ENCODE measurements around the gene PTPN11.

PTPN11 gene

DNA sequence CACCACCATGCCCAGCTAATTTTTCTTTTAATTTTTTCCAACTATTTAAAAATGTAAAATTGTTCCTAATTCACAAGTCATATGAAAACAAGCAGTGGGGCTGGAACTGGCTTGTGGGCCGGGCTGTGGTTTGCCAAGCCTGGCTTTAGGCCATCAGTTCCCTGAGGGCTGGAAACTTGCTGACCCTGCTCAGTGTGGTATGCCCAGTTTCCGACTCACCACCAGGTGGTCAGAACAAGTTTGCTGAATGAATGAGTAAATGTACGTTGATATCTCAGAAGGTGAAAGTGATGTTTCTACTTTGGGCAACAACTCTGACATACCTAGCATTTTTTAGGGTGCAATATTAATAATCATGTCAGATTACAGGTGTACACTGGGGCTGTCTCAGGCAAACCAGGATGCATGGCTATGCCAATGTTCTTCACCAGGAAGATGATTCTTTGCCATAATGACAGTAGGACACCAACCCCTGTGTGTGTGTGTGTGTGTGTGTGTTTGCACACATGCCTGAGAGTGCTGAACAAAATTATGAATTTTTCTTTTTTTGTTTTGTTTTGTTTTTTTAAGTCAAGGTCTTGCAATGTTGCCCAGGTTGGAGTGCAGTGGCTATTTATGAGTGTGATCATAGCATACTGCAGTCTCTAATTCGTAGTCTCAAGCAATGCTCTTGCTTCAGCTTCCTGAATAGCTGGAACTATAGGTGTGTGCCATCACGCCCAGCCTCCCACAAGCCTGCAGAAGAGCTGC lies 106.1 kb downstream of the PTPN11 start:
- no peaks in the 10 kb centered on the region for H3K4me1 Mint-ChIP-seq
- no peak overlapping the region for H3K27ac Mint-ChIP-seq
- CTCF ChIA-PET: no interaction called here
- no peak for DNase-seq
- no peaks in the 10 kb centered on the region for H3K36me3 Mint-ChIP-seq
- H3K9me3 Mint-ChIP-seq: no peaks in the 10 kb centered on the region
- H3K27me3 Mint-ChIP-seq: no peaks in the 10 kb centered on the region
- H3K4me3 Mint-ChIP-seq: no peak overlapping the region

DNA sequence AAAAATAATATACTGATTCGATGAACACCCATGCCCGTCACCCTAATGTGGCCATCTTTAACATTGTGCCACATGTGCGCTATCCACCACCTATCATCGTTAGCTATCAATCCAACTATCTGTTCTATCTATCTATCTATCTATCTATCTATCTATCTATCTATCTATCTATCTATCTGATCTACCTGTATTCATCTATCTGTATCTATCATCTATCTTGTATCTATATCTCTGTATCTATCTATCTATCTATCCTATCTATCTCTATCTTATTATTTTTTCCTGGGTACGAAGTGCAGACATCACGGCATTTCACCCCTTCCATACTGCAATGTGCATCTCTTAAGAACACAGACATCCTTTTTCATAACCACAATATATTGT lies 106.7 kb downstream of the PTPN11 start:
- DNase-seq: no peak
- Mint-ChIP-seq H3K27ac (no peak overlapping the region), H3K4me3 (no peak overlapping the region), H3K4me1 (no peaks in the 10 kb centered on the region), H3K27me3 (no peaks in the 10 kb centered on the region), H3K36me3 (no peaks in the 10 kb centered on the region), H3K9me3 (no peaks in the 10 kb centered on the region)
- CTCF ChIA-PET: no interaction called here

DNA sequence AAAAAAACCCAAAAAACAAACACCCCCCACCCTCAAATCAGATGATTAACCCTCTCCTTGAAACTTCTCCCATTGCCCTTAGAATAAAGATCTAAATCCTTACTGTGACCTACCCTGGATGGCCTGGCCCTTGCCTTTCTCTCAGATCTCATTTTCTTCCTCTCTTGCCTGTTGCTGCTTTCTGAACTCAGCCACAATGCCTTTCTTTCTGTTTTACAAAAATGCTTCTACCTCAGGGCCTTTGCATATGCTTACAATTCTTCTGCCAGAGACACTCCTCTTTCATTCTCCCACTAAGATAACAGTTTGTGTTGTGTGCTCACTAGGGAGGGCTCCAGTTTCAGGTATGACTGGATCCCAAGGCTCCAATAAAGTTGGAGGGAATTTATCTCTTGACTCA lies 108.3 kb downstream of the PTPN11 start:
- Mint-ChIP-seq H3K4me3 (no peak overlapping the region), H3K9me3 (no peaks in the 10 kb centered on the region), H3K27ac (no peak overlapping the region), H3K4me1 (no peaks in the 10 kb centered on the region), H3K36me3 (no peaks in the 10 kb centered on the region), H3K27me3 (peaks cover 4% of the 10 kb centered on the region)
- no peak for DNase-seq
- CTCF ChIA-PET: no interaction called here

DNA sequence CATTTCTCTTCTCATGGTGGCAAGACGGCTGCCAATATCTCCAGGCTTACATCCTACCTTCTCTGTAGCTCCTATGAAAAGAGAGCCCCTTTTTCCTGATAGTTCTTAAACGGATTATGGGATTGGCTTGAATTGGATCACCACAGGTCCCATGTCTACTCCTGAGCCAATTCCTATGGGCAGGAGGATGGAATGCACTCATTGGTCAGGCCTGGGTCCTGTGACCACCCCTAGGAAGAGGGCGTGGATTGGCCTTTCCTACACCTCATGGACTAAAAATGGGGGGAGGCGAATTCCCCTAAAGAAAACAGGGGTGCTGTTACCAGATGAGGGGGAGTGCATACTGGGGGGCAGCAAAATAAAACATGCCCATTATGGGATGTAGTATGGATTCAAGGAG lies 108.8 kb downstream of the PTPN11 start:
- Mint-ChIP-seq H3K27ac (no peak overlapping the region), H3K9me3 (no peaks in the 10 kb centered on the region), H3K27me3 (peaks cover 4% of the 10 kb centered on the region), H3K4me1 (no peaks in the 10 kb centered on the region), H3K4me3 (no peak overlapping the region), H3K36me3 (no peaks in the 10 kb centered on the region)
- no peak for DNase-seq
- CTCF ChIA-PET: no interaction called here

DNA sequence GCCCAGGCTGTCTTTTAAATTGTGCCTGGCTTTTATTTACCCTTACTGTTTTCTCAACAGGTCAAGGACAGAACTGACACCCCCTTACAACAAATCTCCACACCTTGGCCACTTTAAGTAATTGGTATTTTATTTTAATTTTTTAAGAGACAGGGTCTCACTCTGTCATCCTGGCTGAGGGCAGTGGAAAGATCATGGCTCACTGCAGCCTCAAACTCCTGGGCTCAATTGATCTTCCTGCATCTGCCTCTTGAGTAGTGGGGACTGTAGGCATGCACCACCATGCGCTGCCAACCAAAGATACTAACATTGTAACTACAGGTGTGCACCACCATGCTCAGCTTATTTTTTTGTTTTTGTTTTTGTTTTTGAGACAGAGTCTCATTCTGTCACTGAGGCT lies 109.8 kb downstream of the PTPN11 start:
- H3K4me3 Mint-ChIP-seq: no peak overlapping the region
- no peak overlapping the region for H3K27ac Mint-ChIP-seq
- H3K36me3 Mint-ChIP-seq: no peaks in the 10 kb centered on the region
- no peak for DNase-seq
- no peaks in the 10 kb centered on the region for H3K4me1 Mint-ChIP-seq
- CTCF ChIA-PET: no interaction called here
- H3K9me3 Mint-ChIP-seq: no peaks in the 10 kb centered on the region
- peaks cover 4% of the 10 kb centered on the region for H3K27me3 Mint-ChIP-seq

DNA sequence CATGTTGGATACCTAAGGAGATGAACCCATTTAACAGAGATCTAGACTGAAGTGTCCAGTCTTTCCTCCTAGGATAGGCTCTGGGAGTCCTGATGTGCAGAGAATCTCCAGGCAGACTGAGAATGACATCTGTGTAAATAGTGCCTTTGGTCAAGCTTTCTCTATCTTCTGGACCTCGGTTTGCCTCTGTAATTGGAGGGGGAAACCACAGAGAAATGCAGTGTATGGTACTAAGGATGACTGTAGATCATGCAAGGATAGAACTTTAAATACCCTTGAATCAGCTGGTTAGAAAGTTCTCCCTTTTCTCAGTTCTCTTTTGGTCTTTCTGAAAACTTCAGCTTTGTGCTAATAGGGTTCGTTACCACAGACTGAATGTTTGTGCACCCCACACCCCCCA lies 112.2 kb downstream of the PTPN11 start:
- Mint-ChIP-seq H3K27ac (no peak overlapping the region), H3K4me1 (no peaks in the 10 kb centered on the region), H3K4me3 (no peak overlapping the region), H3K36me3 (no peaks in the 10 kb centered on the region), H3K9me3 (no peaks in the 10 kb centered on the region), H3K27me3 (peaks cover 4% of the 10 kb centered on the region)
- DNase-seq: no peak
- CTCF ChIA-PET: no interaction called here

DNA sequence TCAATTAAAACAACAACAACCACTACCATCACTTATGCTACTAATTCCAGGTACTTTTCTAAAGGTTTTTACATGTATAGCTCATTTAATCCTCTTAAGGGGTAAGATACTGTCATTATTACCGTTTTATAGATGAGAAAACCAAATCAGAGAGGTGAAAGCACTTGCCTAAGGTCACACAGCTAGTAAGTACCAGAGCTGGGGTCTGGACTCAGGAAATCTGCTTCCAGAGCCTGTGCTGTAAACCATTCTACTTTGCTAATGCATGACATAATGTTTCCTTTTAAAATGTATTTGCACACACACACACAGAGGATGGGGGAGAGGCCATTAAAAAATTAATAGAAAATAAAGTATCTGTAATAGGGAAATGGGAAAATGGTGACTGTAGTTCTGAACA lies 113.4 kb downstream of the PTPN11 start:
- Mint-ChIP-seq H3K27me3 (peaks cover 14% of the 10 kb centered on the region), H3K27ac (no peak overlapping the region), H3K4me1 (no peaks in the 10 kb centered on the region), H3K9me3 (no peaks in the 10 kb centered on the region), H3K36me3 (no peaks in the 10 kb centered on the region), H3K4me3 (no peak overlapping the region)
- CTCF ChIA-PET: no interaction called here
- DNase-seq: no peak

DNA sequence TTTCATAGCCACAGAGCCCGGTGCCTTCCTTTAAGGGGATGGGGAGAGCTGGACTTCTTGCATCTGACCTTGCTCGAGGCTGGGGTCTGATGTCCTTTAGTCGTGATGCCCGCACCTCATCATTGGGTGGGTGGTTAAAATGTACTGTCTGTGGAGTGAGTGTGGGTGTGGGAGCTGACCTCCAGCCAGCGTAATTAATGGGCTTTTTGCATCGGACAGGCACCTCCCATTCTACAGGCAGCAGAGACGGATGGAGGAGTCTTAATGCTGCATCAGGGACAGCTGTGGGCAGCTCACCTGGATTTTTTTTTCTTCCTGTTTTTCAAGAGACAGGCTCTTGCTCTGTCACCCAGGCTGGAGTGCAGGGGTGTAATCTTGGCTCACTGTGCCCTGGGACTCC lies 114.8 kb downstream of the PTPN11 start:
- no peak for DNase-seq
- H3K9me3 Mint-ChIP-seq: no peaks in the 10 kb centered on the region
- H3K27ac Mint-ChIP-seq: no peak overlapping the region
- H3K27me3 Mint-ChIP-seq: peaks cover 15% of the 10 kb centered on the region
- CTCF ChIA-PET: no interaction called here
- H3K4me3 Mint-ChIP-seq: no peak overlapping the region
- peaks cover 5% of the 10 kb centered on the region for H3K4me1 Mint-ChIP-seq
- no peaks in the 10 kb centered on the region for H3K36me3 Mint-ChIP-seq

DNA sequence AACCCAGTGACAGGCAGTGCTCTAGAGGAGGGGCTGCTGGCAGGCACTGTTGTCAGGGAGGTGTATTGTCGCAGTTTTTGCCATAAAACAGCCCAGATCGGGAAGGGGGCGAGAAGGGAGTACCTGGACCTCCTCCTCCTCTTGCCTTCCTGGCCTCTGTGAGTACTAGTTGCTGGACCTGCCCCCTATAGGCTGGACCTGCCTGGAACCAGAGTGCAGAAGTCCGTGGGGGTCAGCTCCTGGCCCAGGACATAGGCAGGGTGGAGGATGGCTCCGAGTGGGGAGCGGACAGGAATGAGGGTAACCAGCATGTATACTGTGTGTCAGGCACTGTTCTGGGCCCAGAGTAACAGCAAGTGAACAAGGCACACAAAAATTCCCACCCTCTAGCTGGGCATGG lies 116.3 kb downstream of the PTPN11 start:
- no peaks in the 10 kb centered on the region for H3K36me3 Mint-ChIP-seq
- no peak for DNase-seq
- H3K27me3 Mint-ChIP-seq: peaks cover 22% of the 10 kb centered on the region
- peaks cover 5% of the 10 kb centered on the region for H3K4me1 Mint-ChIP-seq
- no peak overlapping the region for H3K27ac Mint-ChIP-seq
- no peaks in the 10 kb centered on the region for H3K9me3 Mint-ChIP-seq
- no peak overlapping the region for H3K4me3 Mint-ChIP-seq
- CTCF ChIA-PET: no interaction called here

DNA sequence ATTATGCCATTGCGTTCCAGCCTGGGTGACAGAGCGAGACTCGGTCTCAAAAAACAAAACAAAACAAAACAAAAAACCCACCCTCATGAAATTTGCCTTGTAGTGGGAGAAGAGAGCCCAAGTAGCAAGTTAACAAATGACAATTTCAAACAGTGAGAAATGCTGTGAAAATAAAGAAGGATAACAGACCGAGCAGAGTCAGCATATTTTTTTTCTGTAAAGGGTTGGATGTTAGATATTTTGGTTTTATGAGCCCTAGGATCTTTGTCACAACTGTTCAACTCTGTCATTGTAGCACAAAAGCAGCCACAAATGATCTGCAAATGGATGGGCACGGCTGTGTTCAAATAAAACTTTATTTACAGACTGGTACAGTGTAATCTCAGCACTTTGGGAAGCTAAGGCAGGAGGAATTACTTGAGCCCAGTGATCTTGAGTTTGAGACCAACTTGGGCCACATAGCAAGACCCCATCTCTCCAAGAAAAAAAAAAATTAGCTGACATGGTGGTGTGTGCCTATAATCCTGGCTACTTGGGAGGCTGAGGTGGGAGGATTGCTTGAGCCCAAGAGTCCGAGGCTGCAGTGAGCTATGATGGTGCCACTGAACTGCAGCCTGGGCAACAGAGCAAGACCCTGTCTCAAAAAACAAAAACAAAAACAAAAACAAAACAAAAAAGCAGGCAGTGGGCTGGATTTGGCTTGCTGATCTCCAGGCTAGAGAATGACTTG lies 117.1 kb downstream of the PTPN11 start:
- no peaks in the 10 kb centered on the region for H3K9me3 Mint-ChIP-seq
- peaks cover 5% of the 10 kb centered on the region for H3K4me1 Mint-ChIP-seq
- no peak overlapping the region for H3K27ac Mint-ChIP-seq
- no peak overlapping the region for H3K4me3 Mint-ChIP-seq
- no peaks in the 10 kb centered on the region for H3K36me3 Mint-ChIP-seq
- CTCF ChIA-PET: no interaction called here
- no peak for DNase-seq
- H3K27me3 Mint-ChIP-seq: peaks cover 26% of the 10 kb centered on the region

DNA sequence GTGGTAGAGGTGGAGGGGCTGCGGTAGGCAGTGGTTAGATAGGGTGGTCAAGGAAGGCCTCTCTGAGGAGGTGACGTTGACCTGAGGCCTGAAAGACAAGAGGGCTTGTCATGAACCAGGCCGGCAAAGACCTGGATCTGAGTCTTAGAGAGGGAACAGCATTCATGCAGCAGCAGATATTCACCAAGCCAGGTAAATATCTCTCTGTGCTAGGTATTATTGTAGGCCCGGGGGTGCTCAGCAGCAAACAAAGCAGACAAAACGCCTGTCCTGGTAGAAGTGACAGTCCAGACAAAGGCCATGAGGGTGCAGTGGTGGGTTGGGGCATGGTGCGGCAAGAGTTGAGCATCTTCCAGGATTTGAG lies 117.6 kb downstream of the PTPN11 start:
- H3K4me3 Mint-ChIP-seq: no peak overlapping the region
- H3K36me3 Mint-ChIP-seq: no peaks in the 10 kb centered on the region
- CTCF ChIA-PET: no interaction called here
- DNase-seq: no peak
- peaks cover 23% of the 10 kb centered on the region for H3K27me3 Mint-ChIP-seq
- peaks cover 5% of the 10 kb centered on the region for H3K4me1 Mint-ChIP-seq
- H3K9me3 Mint-ChIP-seq: no peaks in the 10 kb centered on the region
- no peak overlapping the region for H3K27ac Mint-ChIP-seq

DNA sequence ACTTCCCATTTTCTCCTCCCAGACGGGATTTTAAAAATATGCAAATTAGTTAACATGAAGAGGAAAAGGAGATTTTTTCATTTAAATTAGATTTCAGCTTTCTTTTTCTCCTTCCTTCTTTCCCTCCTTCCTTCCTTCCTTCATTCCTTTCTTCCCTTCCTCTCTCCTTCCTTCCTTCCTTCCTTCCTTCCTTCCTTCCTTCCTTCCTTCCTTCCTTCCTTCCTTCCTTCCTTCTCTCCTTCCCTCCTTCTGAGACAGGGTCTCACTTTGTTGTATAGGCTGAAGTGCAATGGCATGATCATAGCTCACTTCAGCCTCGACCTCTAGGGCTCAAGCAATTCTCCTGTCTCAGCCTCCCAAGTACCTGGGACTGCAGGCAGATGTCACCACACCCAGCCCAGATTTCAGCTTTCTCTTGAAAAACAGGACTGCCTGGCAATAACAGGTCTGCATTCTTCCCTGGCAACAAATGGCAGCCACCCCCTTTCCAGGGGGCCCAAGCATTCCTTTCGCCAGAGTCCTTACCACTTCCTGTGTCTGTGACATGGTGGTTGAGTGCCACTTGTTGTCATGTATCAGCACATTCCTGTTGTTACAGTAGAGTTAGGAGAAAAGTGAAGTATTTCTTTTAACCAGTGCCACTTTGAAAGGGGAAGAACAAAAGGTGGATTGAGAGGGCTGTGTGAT lies 119.1 kb downstream of the PTPN11 start:
- H3K4me3 Mint-ChIP-seq: no peak overlapping the region
- CTCF ChIA-PET: no interaction called here
- no peaks in the 10 kb centered on the region for H3K9me3 Mint-ChIP-seq
- H3K4me1 Mint-ChIP-seq: peaks cover 5% of the 10 kb centered on the region
- H3K27ac Mint-ChIP-seq: no peak overlapping the region
- no peaks in the 10 kb centered on the region for H3K36me3 Mint-ChIP-seq
- DNase-seq: no peak
- H3K27me3 Mint-ChIP-seq: peaks cover 22% of the 10 kb centered on the region

DNA sequence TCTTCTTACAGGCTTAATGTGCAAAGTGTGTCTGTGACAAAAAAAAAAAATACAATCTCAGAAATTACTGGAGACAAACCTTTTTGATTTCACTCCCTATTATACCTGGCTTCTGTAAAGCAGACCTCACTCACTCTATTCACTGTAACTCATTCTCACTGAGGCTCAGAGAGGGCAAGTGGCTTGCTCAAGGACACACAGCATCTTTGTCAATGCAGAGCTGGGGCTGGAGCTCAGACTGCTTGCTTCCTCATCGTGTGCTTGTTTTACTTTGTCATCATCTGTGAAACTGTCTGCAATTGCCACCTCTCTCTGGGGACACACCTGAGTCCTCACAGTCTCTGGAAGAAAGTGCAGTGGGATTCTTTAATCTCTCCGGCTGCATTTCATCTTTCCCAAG lies 120.0 kb downstream of the PTPN11 start:
- DNase-seq: no peak
- CTCF ChIA-PET: no interaction called here
- Mint-ChIP-seq H3K4me1 (peaks cover 5% of the 10 kb centered on the region), H3K4me3 (no peak overlapping the region), H3K27me3 (peaks cover 25% of the 10 kb centered on the region), H3K36me3 (no peaks in the 10 kb centered on the region), H3K9me3 (no peaks in the 10 kb centered on the region), H3K27ac (no peak overlapping the region)

DNA sequence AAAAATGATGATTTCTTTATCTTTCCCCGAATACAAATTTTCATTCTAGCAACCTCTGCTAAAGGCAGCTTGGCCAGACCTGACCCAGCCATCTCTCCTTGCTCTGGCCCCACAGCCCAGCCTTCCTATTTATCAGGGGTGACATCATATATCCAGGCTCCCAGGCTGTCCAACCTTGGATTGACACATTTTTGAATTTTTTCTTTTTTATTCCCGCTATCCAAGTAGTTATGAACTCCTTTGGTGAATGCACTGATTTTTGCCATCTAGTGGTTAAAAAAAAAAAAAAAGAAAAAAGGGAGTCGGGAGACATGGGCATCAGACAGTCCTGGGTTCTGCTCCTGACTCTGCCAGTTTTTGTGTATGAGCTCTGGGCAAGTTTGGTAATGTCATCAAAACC lies 120.5 kb downstream of the PTPN11 start:
- peaks cover 5% of the 10 kb centered on the region for H3K4me1 Mint-ChIP-seq
- H3K36me3 Mint-ChIP-seq: no peaks in the 10 kb centered on the region
- H3K9me3 Mint-ChIP-seq: no peaks in the 10 kb centered on the region
- H3K4me3 Mint-ChIP-seq: no peak overlapping the region
- peaks cover 26% of the 10 kb centered on the region for H3K27me3 Mint-ChIP-seq
- no peak for DNase-seq
- H3K27ac Mint-ChIP-seq: no peak overlapping the region
- CTCF ChIA-PET: no interaction called here

DNA sequence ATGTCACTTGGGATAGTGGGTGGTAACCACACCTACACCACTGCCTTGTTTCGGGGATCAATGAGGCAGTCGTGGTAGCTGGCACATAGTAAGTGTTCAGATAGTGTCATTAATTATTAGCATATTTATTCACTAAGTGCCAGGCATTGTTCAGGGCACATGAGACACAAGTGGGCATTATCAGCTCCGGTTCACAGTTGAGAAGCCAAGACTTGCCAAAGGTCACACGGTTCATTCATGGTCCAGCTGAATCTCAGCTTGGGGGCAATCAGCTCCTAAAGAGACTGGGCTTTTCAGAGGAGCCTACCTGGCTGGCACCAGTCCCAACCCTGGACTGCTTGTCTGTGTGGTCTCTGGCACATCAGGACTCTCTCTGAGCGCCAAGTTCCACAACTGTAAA lies 121.3 kb downstream of the PTPN11 start:
- Mint-ChIP-seq H3K9me3 (no peaks in the 10 kb centered on the region), H3K4me3 (no peak overlapping the region), H3K27me3 (peaks cover 26% of the 10 kb centered on the region), H3K27ac (no peak overlapping the region), H3K4me1 (peaks cover 5% of the 10 kb centered on the region), H3K36me3 (no peaks in the 10 kb centered on the region)
- DNase-seq: no peak
- CTCF ChIA-PET: interaction anchor here (0.6 kb wide), 1 partner anchor 40 kb away, joined by 3 read pairs; no protein-coding TSS in a partner anchor
